Measurements from ENCODE around the gene C19orf85. TPM values are rescaled to one million over a fixed set of nuclear protein-coding genes. Genes with fewer than 3 reads are reported as not detected.

C19orf85 gene
- total and polyA plus RNA-seq, 2 donors (not counting 1 experiment from before 2014, with no cell fraction given): not detected

- H3K4me1 ChIP-seq (ENCODE audit: control insufficient read depth, extremely low read depth, insufficient read depth, low read length): no peaks in the 10 kb centered on the region
- no peak for DNase-seq (ENCODE audit: low read depth in 2 of 2)
- no peaks in the 10 kb centered on the region for H4K20me1 ChIP-seq (ENCODE audit: control insufficient read depth, extremely low read depth, insufficient read depth, low read length)
- H3K9ac ChIP-seq (ENCODE audit: insufficient read depth, low read length): no peak overlapping the region
- H3K4me3 ChIP-seq (replicated peaks in 1 of 4; ENCODE audit: control extremely low read depth in 1 of 4, insufficient read depth in 1 of 4, low read depth in 3 of 4, low read length in 4 of 4): no peak overlapping the region
- no peaks in the 10 kb centered on the region for H3K9me3 ChIP-seq (ENCODE audit: control insufficient read depth, insufficient read depth, low read depth, low read length)
- TF ChIP-seq EZH2 (IDR thresholded peaks at IDR 0.05; ENCODE audit: low read length, missing control alignments): no peak
- TF ChIP-seq, protein P1, sequence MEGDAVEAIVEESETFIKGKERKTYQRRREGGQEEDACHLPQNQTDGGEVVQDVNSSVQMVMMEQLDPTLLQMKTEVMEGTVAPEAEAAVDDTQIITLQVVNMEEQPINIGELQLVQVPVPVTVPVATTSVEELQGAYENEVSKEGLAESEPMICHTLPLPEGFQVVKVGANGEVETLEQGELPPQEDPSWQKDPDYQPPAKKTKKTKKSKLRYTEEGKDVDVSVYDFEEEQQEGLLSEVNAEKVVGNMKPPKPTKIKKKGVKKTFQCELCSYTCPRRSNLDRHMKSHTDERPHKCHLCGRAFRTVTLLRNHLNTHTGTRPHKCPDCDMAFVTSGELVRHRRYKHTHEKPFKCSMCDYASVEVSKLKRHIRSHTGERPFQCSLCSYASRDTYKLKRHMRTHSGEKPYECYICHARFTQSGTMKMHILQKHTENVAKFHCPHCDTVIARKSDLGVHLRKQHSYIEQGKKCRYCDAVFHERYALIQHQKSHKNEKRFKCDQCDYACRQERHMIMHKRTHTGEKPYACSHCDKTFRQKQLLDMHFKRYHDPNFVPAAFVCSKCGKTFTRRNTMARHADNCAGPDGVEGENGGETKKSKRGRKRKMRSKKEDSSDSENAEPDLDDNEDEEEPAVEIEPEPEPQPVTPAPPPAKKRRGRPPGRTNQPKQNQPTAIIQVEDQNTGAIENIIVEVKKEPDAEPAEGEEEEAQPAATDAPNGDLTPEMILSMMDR (conservative IDR thresholded peaks at IDR 0.05 in 1 of 2, IDR thresholded peaks at IDR 0.05 in 1 of 2; ENCODE audit: low read depth in 1 of 2, low read length in 2 of 2): no peak
- no peaks in the 10 kb centered on the region for H3K79me2 ChIP-seq (ENCODE audit: control insufficient read depth, insufficient read depth, low read length)
- no peak overlapping the region for H2AFZ ChIP-seq (ENCODE audit: low read length)
- no peaks in the 10 kb centered on the region for H3K36me3 ChIP-seq (ENCODE audit: control insufficient read depth, insufficient read depth, low read length)
- H3K27ac ChIP-seq (ENCODE audit: insufficient read depth, low read length): no peak overlapping the region
- H3K27me3 ChIP-seq (ENCODE audit: control insufficient read depth, insufficient read depth, low read length): no peaks in the 10 kb centered on the region
- no peak overlapping the region for H3K4me2 ChIP-seq (ENCODE audit: extremely low read depth, insufficient read depth, low read length)
Measured at GRCh38 chr19:55432241-55432959, 32.2 kb downstream of the C19orf85 start.

DNA sequence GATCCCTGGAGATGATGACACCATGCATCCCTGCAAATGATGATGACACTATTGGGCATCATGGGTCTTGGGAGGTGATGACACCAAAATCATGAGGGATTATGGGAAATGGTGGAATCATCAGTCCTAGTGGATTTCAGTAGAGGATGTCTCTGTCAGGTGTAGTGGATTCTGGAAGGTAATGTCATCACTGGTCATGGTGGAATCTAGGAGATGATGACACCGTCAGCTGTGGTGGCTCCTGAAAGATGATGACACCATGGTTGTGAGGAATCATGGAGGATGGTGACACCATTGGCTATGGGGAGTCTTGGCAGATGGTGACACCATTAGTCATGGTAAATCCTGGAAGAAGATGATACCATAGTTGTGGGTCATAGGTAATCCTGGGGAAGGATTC is 33.4 kb downstream of the C19orf85 start:
- Histone ChIP-seq H3K79me2 (ENCODE audit: control insufficient read depth, insufficient read depth, low read length) (no peaks in the 10 kb centered on the region), H4K20me1 (ENCODE audit: control insufficient read depth, extremely low read depth, insufficient read depth, low read length) (no peaks in the 10 kb centered on the region), H3K4me2 (ENCODE audit: extremely low read depth, insufficient read depth, low read length) (no peak overlapping the region), H3K36me3 (ENCODE audit: control insufficient read depth, insufficient read depth, low read length) (no peaks in the 10 kb centered on the region), H3K9me3 (ENCODE audit: control insufficient read depth, insufficient read depth, low read depth, low read length) (no peaks in the 10 kb centered on the region), H2AFZ (ENCODE audit: low read length) (no peak overlapping the region), H3K4me3 (replicated peaks in 1 of 4; ENCODE audit: control extremely low read depth in 1 of 4, insufficient read depth in 1 of 4, low read depth in 3 of 4, low read length in 4 of 4) (no peak overlapping the region), H3K27me3 (ENCODE audit: control insufficient read depth, insufficient read depth, low read length) (no peaks in the 10 kb centered on the region), H3K27ac (ENCODE audit: insufficient read depth, low read length) (no peak overlapping the region), H3K4me1 (ENCODE audit: control insufficient read depth, extremely low read depth, insufficient read depth, low read length) (no peaks in the 10 kb centered on the region), H3K9ac (ENCODE audit: insufficient read depth, low read length) (no peak overlapping the region)
- no peak for DNase-seq (ENCODE audit: low read depth in 2 of 2)
- TF ChIP-seq, protein P1 (conservative IDR thresholded peaks at IDR 0.05 in 1 of 2, IDR thresholded peaks at IDR 0.05 in 1 of 2; ENCODE audit: low read depth in 1 of 2, low read length in 2 of 2): no peak
- no peak for TF ChIP-seq EZH2 (IDR thresholded peaks at IDR 0.05; ENCODE audit: low read length, missing control alignments)

- Histone ChIP-seq H4K20me1 (ENCODE audit: control insufficient read depth, extremely low read depth, insufficient read depth, low read length) (no peaks in the 10 kb centered on the region), H3K36me3 (ENCODE audit: control insufficient read depth, insufficient read depth, low read length) (no peaks in the 10 kb centered on the region), H3K4me3 (replicated peaks in 1 of 4; ENCODE audit: control extremely low read depth in 1 of 4, insufficient read depth in 1 of 4, low read depth in 3 of 4, low read length in 4 of 4) (no peak overlapping the region), H3K9me3 (ENCODE audit: control insufficient read depth, insufficient read depth, low read depth, low read length) (no peaks in the 10 kb centered on the region), H3K27ac (ENCODE audit: insufficient read depth, low read length) (no peak overlapping the region), H3K4me1 (ENCODE audit: control insufficient read depth, extremely low read depth, insufficient read depth, low read length) (no peaks in the 10 kb centered on the region), H3K27me3 (ENCODE audit: control insufficient read depth, insufficient read depth, low read length) (peaks cover 4% of the 10 kb centered on the region), H3K4me2 (ENCODE audit: extremely low read depth, insufficient read depth, low read length) (no peak overlapping the region), H3K79me2 (ENCODE audit: control insufficient read depth, insufficient read depth, low read length) (no peaks in the 10 kb centered on the region), H3K9ac (ENCODE audit: insufficient read depth, low read length) (no peak overlapping the region), H2AFZ (ENCODE audit: low read length) (no peak overlapping the region)
- TF ChIP-seq, protein P1 (conservative IDR thresholded peaks at IDR 0.05 in 1 of 2, IDR thresholded peaks at IDR 0.05 in 1 of 2; ENCODE audit: low read depth in 1 of 2, low read length in 2 of 2): no peak
- no peak for TF ChIP-seq EZH2 (IDR thresholded peaks at IDR 0.05; ENCODE audit: low read length, missing control alignments)
- no peak for DNase-seq (ENCODE audit: low read depth in 2 of 2)
Measured at GRCh38 chr19:55426042-55426441, 38.5 kb downstream of the C19orf85 start.

Measured in fibroblast of lung (primary cell).